ENCODE results near the gene JAML.

JAML gene

GRCh38 chr11:118224511-118225188 is at the start of gene JAML:
Gene JAML, minus strand, starts transcription at chr11:118225011. Its CDS starts 10,145 bp downstream, at chr11:118214866.
- DNase-seq = peak; percentile 61 to 71

GRCh38 chr11:118274186-118274585 is 49.4 kb upstream of the JAML start:
- no peak for DNase-seq

DNA sequence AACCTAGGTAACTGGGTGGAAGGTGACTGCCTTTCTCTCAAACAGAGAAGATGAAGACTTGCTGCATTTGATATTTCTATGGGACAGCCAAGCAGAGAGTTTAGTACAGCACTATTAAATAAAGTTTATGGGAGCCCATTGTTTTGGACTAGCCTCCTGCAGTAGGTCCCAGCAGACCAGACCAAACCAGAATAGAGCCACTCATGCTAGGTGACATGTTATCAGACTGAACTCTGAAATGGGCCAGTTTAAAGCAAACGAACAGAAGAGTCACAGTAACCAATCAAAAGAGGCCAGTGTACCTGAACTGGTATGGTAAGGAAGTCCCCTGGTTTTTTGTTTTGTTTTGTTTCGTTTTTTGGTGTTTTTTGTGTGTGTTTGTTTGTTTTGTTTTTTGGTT is 47.2 kb upstream of the JAML start:
- DNase-seq = no peak

DNA sequence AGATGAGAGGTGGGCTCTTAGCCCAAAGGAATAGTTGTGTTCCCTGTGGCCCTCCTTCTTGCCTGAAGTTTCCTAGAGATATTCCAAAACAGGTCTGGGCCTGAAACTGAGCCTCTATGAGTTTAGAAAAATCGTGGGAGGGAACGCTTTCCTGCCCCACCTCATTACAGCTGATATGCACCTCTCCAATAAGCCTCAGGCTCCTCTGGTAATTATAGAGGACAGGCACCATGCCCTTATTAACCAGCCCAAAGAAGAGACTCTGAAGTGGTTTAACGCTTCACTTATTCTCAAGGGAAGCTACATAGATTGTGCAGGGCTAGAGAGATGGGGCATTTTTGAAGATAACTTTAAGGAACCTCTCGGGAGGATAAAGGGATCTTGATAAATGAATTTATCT is 42.7 kb upstream of the JAML start:
- no peak for DNase-seq

- DNase-seq = no peak
Observed at GRCh38 chr11:118265954-118266353, 41.1 kb upstream of the JAML start.

DNA sequence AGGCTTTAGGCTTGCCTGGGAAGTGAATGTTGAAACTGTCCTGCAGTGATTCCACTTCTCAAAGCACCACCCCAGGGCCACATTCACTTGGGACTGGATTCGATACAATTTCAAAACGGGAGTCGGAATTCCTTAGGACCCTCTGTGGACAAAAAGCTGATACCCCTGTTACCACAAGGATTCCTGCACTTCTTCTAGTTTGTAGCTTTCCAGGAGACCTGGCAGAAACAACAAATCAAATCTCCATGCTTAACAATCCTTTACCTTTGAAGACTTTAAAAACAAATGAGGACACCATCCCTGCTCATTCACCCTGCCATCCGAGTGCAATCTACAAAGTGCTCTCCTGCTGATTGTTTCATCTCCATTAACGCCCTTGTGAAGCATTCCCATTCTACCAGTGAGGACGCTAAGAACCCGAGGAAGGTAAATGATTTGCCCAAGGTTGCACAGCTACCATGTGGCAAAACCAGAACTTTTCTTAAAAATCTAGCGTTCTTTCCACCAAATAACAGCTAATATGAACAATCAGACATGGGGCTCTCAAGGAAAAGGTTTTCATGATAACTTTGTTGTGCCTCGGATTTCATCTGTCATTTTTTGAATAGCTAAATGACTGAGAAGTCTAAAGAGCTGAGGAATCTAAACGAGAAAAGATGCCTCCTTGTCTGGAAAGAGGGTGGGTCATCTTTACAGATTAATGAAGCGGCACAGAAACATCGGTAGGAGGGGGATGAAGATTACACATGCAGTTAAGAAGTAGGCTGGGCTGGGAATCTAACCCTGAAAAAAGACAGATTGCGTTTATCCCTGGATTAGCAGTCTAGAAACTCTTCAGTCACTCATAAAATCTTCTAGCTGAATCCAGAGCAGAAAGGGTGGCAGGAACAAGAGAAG is 40.0 kb upstream of the JAML start:
- no peak for DNase-seq

GRCh38 chr11:118263695-118264568 is 39.1 kb upstream of the JAML start, which contains the start of gene MPZL2:
Gene MPZL2, minus strand, starts transcription at chr11:118264297. Its CDS starts 144 bp downstream, at chr11:118264153.
- peak; percentile 43 to 58 for DNase-seq

DNA sequence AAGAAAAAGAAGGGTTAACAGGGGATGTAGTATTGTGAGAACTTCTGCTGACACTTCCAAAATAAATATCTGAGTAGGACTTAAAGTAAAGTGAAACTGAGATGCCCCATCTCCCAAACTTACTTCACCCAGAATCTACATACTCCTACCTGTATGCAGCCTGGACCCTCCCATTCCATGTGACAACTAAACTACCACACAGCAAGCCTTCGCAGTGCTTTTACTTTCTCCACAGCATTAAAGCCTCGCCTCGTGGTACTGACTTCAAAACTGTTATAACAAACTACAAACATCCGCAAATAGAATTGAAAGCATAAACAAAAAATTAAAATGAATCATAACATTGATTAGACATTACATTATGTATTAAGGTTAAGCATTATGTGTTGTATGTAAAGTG is 38.3 kb upstream of the JAML start:
- DNase-seq = no peak

DNA sequence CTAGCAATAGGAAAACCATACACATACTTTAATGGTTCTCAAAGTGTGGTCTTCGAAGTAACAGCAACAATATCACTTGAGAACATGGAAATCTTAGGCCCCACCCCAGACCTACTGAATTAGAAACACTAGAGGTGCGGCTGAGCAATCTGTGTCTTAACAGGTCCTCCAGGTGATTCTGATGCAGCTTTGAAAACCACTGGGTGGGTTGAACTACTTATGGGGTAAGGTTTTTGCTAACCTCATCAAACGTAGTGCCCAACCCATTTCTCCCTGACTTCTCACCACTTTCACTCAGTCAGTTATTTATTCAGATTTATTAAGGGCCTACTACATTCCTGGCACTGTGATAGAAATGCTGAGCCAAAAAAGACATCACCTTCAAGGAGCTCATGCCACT is 35.5 kb upstream of the JAML start:
- DNase-seq = no peak

DNA sequence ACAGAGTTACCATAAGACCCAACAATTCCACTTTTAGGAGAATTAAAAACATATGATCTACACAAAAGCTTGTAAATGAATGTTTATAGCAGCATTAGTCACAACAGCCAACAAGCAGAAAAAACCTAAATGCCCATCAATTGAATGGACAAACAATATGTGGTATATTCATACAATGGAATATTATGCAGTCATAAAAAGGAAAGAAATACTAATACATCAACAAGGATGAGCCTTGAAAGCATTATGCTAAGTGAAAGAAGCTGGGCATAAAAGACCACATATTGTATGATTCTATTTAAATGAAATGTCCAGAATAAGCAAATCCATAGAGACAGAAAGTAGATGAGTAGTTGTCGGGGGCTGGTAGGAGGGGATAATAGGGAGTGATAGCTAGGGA is 34.3 kb upstream of the JAML start:
- DNase-seq = no peak

DNA sequence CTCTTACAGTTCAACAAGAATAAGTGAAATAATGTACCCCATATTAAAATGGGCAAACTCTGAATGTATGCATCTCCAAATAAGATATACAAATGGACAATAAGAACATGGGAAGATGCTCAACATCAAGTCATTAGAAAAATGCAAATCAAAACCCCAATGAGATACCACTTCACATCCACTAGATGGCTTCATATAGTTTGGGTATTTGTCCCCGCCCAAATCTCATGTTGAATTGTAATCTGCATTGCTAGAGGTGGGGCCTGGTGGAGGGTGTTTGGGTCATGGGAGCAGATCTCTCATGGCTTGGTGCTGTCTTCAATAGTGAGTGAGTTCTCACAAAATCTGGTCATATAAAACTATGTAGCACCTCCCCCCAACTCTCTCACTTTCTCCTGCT is 33.6 kb upstream of the JAML start:
- no peak for DNase-seq

DNA sequence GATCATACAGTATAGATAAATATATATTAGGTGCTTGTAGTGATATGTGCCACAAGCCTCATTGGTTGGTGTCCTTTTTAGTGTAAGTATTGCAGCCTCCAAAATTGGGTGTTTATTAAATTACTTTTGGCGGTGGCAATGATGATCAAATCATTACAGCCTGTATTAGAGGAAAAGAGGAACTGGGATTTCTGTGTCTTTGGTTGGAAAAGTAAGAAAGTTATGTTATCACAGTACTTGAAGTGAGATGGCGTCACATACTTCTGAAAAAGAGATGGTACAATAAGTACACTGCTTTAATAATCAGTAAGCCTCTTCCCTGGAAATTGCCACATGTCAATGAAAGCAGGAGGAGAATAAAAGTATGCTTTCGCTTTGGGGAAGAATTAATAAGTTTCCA is 27.9 kb upstream of the JAML start:
- DNase-seq = no peak

- DNase-seq = peak; percentile 79 to 86
Observed at GRCh38 chr11:118251858-118252652, 27.2 kb upstream of the JAML start, which contains the start of gene MPZL3. Gene MPZL3, minus strand, starts transcription at chr11:118252365. Its CDS starts 71 bp downstream, at chr11:118252294.

- no peak for DNase-seq
Observed at GRCh38 chr11:118247041-118247440, 22.2 kb upstream of the JAML start.

GRCh38 chr11:118245936-118246562 is 21.2 kb upstream of the JAML start:
- no peak for DNase-seq

DNA sequence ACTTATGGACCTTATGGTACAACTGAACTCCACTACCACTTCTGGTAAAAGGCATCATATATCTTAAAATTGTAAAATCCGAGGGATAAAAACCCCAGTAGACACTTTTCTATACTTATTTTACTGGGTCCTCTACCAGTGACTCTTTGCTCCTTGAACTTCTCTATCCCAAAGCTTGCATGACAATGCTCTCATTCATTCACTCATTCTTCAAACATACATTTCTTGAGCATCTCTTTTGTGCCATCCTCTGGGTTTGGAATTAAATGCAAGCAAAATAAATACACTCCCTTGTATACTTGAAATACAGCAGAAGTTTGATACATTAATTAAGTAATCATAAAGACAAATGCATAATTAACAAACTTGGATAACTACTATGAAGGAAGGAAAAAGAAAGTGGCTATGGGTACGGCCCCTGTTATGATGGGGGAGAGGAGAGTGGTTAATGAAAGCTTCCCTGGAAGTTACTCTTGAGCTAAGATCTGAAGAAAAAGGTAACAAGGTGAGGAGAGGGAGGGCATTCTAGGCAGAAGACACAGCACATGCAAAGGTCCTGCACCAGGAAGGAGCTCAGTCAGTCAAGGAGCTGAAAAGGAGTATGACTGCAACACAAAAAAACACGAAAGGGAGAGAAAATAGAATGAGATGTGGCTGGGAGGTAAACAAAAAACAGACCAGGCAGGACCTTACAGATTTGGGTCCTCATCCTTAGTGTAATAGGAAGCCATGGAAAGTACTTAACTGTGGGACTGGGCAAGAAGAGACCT is 19.4 kb upstream of the JAML start:
- DNase-seq = no peak

DNA sequence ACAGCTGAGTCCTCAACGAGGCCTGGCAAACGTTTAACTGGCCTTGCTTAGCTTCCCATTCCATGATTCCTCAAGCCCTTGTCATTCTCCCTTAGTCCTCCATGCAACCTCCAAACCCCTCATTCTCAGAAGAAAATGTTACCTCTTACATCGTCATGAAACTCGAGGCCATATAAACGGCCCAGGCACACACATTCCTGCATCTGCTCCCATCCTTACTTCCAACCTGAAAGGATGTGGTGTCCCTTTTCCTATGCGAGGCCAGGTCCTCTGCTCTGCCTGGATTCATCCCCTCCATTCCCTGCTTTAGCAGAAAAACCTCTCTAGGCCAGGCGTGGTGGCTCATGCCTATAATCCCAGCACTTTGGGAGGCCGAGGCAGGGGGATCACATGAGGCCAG is 18.4 kb upstream of the JAML start:
- DNase-seq = no peak

- DNase-seq = no peak
Observed at GRCh38 chr11:118241764-118242098, 16.9 kb upstream of the JAML start.

DNA sequence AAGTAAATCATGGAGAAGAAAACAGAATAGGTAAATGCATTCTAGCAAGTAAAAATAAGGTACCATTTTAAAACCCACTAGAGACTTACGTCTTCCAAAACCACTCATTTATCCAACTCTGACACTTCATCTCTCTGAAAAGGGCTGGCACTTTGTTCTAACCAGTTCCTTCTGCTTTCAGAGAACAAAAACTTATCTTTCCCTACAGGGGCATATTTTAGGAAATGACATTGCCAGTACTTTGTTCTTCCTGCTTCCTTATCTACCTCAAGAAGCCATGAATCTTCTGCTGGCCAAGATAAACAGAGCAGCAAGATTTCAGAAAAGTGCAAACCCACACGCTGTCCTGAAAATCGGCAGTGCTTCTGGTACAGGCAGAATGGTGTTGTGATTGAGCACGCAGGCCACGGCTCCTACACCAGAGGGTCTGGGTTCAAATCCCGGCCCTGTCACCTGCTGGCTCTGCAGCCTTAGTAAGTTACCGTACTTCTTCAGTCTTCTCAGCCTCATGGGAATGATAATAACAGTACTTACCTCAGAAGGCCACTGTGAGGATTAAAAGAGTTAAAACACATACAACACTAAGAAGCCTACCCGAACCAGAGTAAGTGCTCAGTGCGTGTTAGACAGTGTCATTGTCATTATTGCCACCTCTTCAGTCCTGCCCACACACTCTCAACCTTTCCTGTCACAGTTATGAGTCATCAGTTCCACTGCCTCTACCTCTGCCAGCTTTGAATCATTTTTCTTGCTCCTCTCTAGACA is 16.4 kb upstream of the JAML start:
- peak; percentile 60 to 65 for DNase-seq

Data from activated CD4-positive, alpha-beta T cell treated with anti-CD3 and anti-CD28 coated beads, Interleukin-2, amount 50 U/mL, for 48 hours (primary cell).